Measurements from ENCODE around the gene ARFGAP2. TPM values are rescaled to one million over a fixed set of nuclear protein-coding genes. Genes with fewer than 3 reads are reported as not detected.

Gene ARFGAP2
- total RNA-seq, 1 experiment from 2014 or later = 122 TPM

GRCh38 chr11:47163898-47164297, 12.8 kb downstream of the ARFGAP2 start:
- Histone ChIP-seq H3K9me3 (ENCODE audit: insufficient read depth, low read depth) (no peaks in the 10 kb centered on the region), H3K4me1 (replicated peaks; ENCODE audit: insufficient read depth) (no peaks in the 10 kb centered on the region), H3K27me3 (ENCODE audit: insufficient read depth, low read depth) (no peaks in the 10 kb centered on the region), H3K4me2 (no peak overlapping the region), H3K4me3 (no peak overlapping the region), H3F3A (ENCODE audit: insufficient read depth, low read depth) (peaks cover 27% of the 10 kb centered on the region; the same call in 1 of the 2 replicates), H3K79me2 (ENCODE audit: low read depth) (no peaks in the 10 kb centered on the region), H3K27ac (no peak overlapping the region), H3K9me2 (ENCODE audit: insufficient read depth) (no peaks in the 10 kb centered on the region), H2AFZ (no peak overlapping the region), H3K36me3 (ENCODE audit: low read depth) (peaks cover 15% of the 10 kb centered on the region), H4K20me1 (ENCODE audit: insufficient read depth) (peaks cover 24% of the 10 kb centered on the region)
- CTCF ChIA-PET = no interaction called here
- POLR2A ChIA-PET (ENCODE audit: unreplicated experiment) = no interaction called here
- DNase-seq = no peak
- intact Hi-C loops (cut with micrococcal nuclease; ENCODE audit: unreplicated experiment) = no loop called here
- no TSS peak for BruUV-seq (replicated peaks)
- TF ChIP-seq CTCF (conservative IDR thresholded peaks at IDR 0.05) = no peak
- no peak for TF ChIP-seq EZH2 (IDR thresholded peaks at IDR 0.05; ENCODE audit: low read depth)

GRCh38 chr11:47163193-47163592, 13.5 kb downstream of the ARFGAP2 start:
- POLR2A ChIA-PET (ENCODE audit: unreplicated experiment) = interaction anchor here (0.6 to 0.7 kb wide), 2 partner anchors 100 to 206 kb away, joined by 5 to 12 read pairs; no protein-coding TSS in a partner anchor

GRCh38 chr11:47162426-47162825, 14.3 kb downstream of the ARFGAP2 start:
- Histone ChIP-seq H3K27me3 (ENCODE audit: insufficient read depth, low read depth) (no peaks in the 10 kb centered on the region), H3K4me1 (replicated peaks; ENCODE audit: insufficient read depth) (no peaks in the 10 kb centered on the region), H3K4me2 (no peak overlapping the region), H2AFZ (no peak overlapping the region), H3K9me3 (ENCODE audit: insufficient read depth, low read depth) (no peaks in the 10 kb centered on the region), H3K36me3 (ENCODE audit: low read depth) (peaks cover 11% of the 10 kb centered on the region), H3K9me2 (ENCODE audit: insufficient read depth) (no peaks in the 10 kb centered on the region), H3K4me3 (no peak overlapping the region), H3F3A (ENCODE audit: insufficient read depth, low read depth) (peaks cover 30% of the 10 kb centered on the region; the same call in 1 of the 2 replicates), H3K79me2 (ENCODE audit: low read depth) (no peaks in the 10 kb centered on the region), H4K20me1 (ENCODE audit: insufficient read depth) (peaks cover 17% of the 10 kb centered on the region), H3K27ac (no peak overlapping the region)
- TF ChIP-seq EZH2 (IDR thresholded peaks at IDR 0.05; ENCODE audit: low read depth) (no peak), CTCF (conservative IDR thresholded peaks at IDR 0.05) (no peak)
- POLR2A ChIA-PET (ENCODE audit: unreplicated experiment) = interaction anchor here (0.6 kb wide), 1 partner anchor 309 kb away, joined by 3 read pairs; no protein-coding TSS in a partner anchor
- intact Hi-C loops (cut with micrococcal nuclease; ENCODE audit: unreplicated experiment) = no loop called here
- CTCF ChIA-PET = interaction anchor here (0.6 to 1.3 kb wide), 2 partner anchors 96 to 259 kb away, joined by 3 to 4 read pairs; no protein-coding TSS in a partner anchor
- DNase-seq = peak in 1 of 2 experiments; percentile 25
- BruUV-seq (replicated peaks) = no TSS peak

More at GRCh38 chr11:47163193-47163592, 13.5 kb downstream of the ARFGAP2 start:
- H3K9me3 ChIP-seq (ENCODE audit: insufficient read depth, low read depth) = no peaks in the 10 kb centered on the region
- no peak overlapping the region for H3K27ac ChIP-seq
- H3K4me1 ChIP-seq (replicated peaks; ENCODE audit: insufficient read depth) = no peaks in the 10 kb centered on the region
- H3K9me2 ChIP-seq (ENCODE audit: insufficient read depth) = no peaks in the 10 kb centered on the region
- H3K4me2 ChIP-seq = no peak overlapping the region
- H3K27me3 ChIP-seq (ENCODE audit: insufficient read depth, low read depth) = no peaks in the 10 kb centered on the region
- no peak for TF ChIP-seq EZH2 (IDR thresholded peaks at IDR 0.05; ENCODE audit: low read depth)
- no peak for TF ChIP-seq CTCF (conservative IDR thresholded peaks at IDR 0.05)
- H2AFZ ChIP-seq = no peak overlapping the region
- H3F3A ChIP-seq (ENCODE audit: insufficient read depth, low read depth) = peaks cover 33% of the 10 kb centered on the region; the same call in 1 of the 2 replicates
- H3K79me2 ChIP-seq (ENCODE audit: low read depth) = no peaks in the 10 kb centered on the region
- no TSS peak for BruUV-seq (replicated peaks)
- peaks cover 11% of the 10 kb centered on the region for H3K36me3 ChIP-seq (ENCODE audit: low read depth)
- peaks cover 24% of the 10 kb centered on the region for H4K20me1 ChIP-seq (ENCODE audit: insufficient read depth)
- no peak for DNase-seq
- H3K4me3 ChIP-seq = no peak overlapping the region
- CTCF ChIA-PET = interaction anchor here (0.6 to 1.3 kb wide), 4 partner anchors 73 to 538 kb away, joined by 3 to 5 read pairs (median 4); no protein-coding TSS in a partner anchor
- intact Hi-C loops (cut with micrococcal nuclease; ENCODE audit: unreplicated experiment) = no loop called here
